ENCODE data around the gene TSPEAR. TPM values are rescaled to one million over a fixed set of nuclear protein-coding genes. Genes with fewer than 3 reads are reported as not detected.

Gene TSPEAR
- total RNA-seq, 1 experiment from 2014 or later: not detected

- Histone ChIP-seq H3K27ac (ENCODE audit: low read length) (no peak overlapping the region), H3K4me1 (ENCODE audit: control insufficient read depth, insufficient read depth, low read length) (no peaks in the 10 kb centered on the region), H3K4me3 (ENCODE audit: low read depth in 2 of 2, low read length in 2 of 2) (no peak overlapping the region), H3K36me3 (ENCODE audit: control insufficient read depth, insufficient read depth, low read length) (no peaks in the 10 kb centered on the region), H3K9me3 (ENCODE audit: control insufficient read depth, insufficient read depth, low read depth, low read length) (peaks cover 4% of the 10 kb centered on the region; the same call in 1 of the 2 replicates), H3K27me3 (ENCODE audit: control insufficient read depth, insufficient read depth, low read length) (no peaks in the 10 kb centered on the region)
- ChIA-PET POLR2A (interaction anchor here (0.6 kb wide), 1 partner anchor 11 kb away, joined by 3 read pairs; no protein-coding TSS in a partner anchor), CTCF (interaction anchor here (0.7 kb wide), 1 partner anchor 96 kb away, joined by 9 read pairs; no protein-coding TSS in a partner anchor)
- ATAC-seq (no peak), DNase-seq (ENCODE audit: low read depth, low spot score) (no peak)
- no TSS peak for BruUV-seq (replicated peaks)
- TF ChIP-seq SIN3A (IDR thresholded peaks at IDR 0.05; ENCODE audit: borderline replicate concordance, insufficient read depth, low read depth, low read length): no peak
- intact Hi-C loops (cut with micrococcal nuclease; ENCODE audit: unreplicated experiment): no loop called here
- in situ Hi-C loops (cut with HindIII; ENCODE audit: low pct_unique_long_range_greater_than_20kb, low sequenced_read_pairs): no loop called here
Measured at GRCh38 chr21:44696572-44696971, 14.8 kb downstream of the TSPEAR start.

GRCh38 chr21:44695641-44696040, 15.7 kb downstream of the TSPEAR start:
- BruUV-seq (replicated peaks): no TSS peak
- DNase-seq (ENCODE audit: low read depth, low spot score) (no peak), ATAC-seq (no peak)
- Histone ChIP-seq H3K4me1 (ENCODE audit: control insufficient read depth, insufficient read depth, low read length) (no peaks in the 10 kb centered on the region), H3K9me3 (ENCODE audit: control insufficient read depth, insufficient read depth, low read depth, low read length) (peaks cover 4% of the 10 kb centered on the region; the same call in 1 of the 2 replicates), H3K36me3 (ENCODE audit: control insufficient read depth, insufficient read depth, low read length) (no peaks in the 10 kb centered on the region), H3K27me3 (ENCODE audit: control insufficient read depth, insufficient read depth, low read length) (no peaks in the 10 kb centered on the region), H3K27ac (ENCODE audit: low read length) (no peak overlapping the region), H3K4me3 (ENCODE audit: low read depth in 2 of 2, low read length in 2 of 2) (no peak overlapping the region)
- in situ Hi-C loops (cut with HindIII; ENCODE audit: low pct_unique_long_range_greater_than_20kb, low sequenced_read_pairs): no loop called here
- ChIA-PET CTCF (no interaction called here), POLR2A (no interaction called here)
- no peak for TF ChIP-seq REST (IDR thresholded peaks at IDR 0.05; ENCODE audit: insufficient read depth in 1 of 2, low read depth in 2 of 2, low read length in 1 of 2)
- TF ChIP-seq CTCF (IDR thresholded peaks at IDR 0.05): no peak
- TF ChIP-seq TCF7L2 (IDR thresholded peaks at IDR 0.05; ENCODE audit: low read depth, low read length): no peak
- TF ChIP-seq POLR2AphosphoS5 (IDR thresholded peaks at IDR 0.05; ENCODE audit: low read depth, low read length): no peak
- TF ChIP-seq SIN3A (IDR thresholded peaks at IDR 0.05; ENCODE audit: borderline replicate concordance, insufficient read depth, low read depth, low read length): no peak
- intact Hi-C loops (cut with micrococcal nuclease; ENCODE audit: unreplicated experiment): no loop called here

GRCh38 chr21:44695184-44695583, 16.2 kb downstream of the TSPEAR start:
- H3K27ac ChIP-seq (ENCODE audit: low read length): no peak overlapping the region
- H3K4me1 ChIP-seq (ENCODE audit: control insufficient read depth, insufficient read depth, low read length): no peaks in the 10 kb centered on the region
- in situ Hi-C loops (cut with HindIII; ENCODE audit: low pct_unique_long_range_greater_than_20kb, low sequenced_read_pairs): no loop called here
- ATAC-seq: no peak
- ChIA-PET CTCF (no interaction called here), POLR2A (no interaction called here)
- no peaks in the 10 kb centered on the region for H3K27me3 ChIP-seq (ENCODE audit: control insufficient read depth, insufficient read depth, low read length)
- H3K9me3 ChIP-seq (ENCODE audit: control insufficient read depth, insufficient read depth, low read depth, low read length): peaks cover 4% of the 10 kb centered on the region; the same call in 1 of the 2 replicates
- DNase-seq (ENCODE audit: low read depth, low spot score): no peak
- no TSS peak for BruUV-seq (replicated peaks)
- no peak overlapping the region for H3K4me3 ChIP-seq (ENCODE audit: low read depth in 2 of 2, low read length in 2 of 2)
- no peaks in the 10 kb centered on the region for H3K36me3 ChIP-seq (ENCODE audit: control insufficient read depth, insufficient read depth, low read length)
- TF ChIP-seq POLR2AphosphoS5 (IDR thresholded peaks at IDR 0.05; ENCODE audit: low read depth, low read length): no peak
- TF ChIP-seq REST (IDR thresholded peaks at IDR 0.05; ENCODE audit: insufficient read depth in 1 of 2, low read depth in 2 of 2, low read length in 1 of 2): no peak
- TF ChIP-seq TCF7L2 (IDR thresholded peaks at IDR 0.05; ENCODE audit: low read depth, low read length): no peak
- TF ChIP-seq SIN3A (IDR thresholded peaks at IDR 0.05; ENCODE audit: borderline replicate concordance, insufficient read depth, low read depth, low read length): no peak
- TF ChIP-seq CTCF (IDR thresholded peaks at IDR 0.05): no peak
- intact Hi-C loops (cut with micrococcal nuclease; ENCODE audit: unreplicated experiment): no loop called here
